Measurements from ENCODE around the gene ZNF195.

- TF ChIP-seq, protein P1, sequence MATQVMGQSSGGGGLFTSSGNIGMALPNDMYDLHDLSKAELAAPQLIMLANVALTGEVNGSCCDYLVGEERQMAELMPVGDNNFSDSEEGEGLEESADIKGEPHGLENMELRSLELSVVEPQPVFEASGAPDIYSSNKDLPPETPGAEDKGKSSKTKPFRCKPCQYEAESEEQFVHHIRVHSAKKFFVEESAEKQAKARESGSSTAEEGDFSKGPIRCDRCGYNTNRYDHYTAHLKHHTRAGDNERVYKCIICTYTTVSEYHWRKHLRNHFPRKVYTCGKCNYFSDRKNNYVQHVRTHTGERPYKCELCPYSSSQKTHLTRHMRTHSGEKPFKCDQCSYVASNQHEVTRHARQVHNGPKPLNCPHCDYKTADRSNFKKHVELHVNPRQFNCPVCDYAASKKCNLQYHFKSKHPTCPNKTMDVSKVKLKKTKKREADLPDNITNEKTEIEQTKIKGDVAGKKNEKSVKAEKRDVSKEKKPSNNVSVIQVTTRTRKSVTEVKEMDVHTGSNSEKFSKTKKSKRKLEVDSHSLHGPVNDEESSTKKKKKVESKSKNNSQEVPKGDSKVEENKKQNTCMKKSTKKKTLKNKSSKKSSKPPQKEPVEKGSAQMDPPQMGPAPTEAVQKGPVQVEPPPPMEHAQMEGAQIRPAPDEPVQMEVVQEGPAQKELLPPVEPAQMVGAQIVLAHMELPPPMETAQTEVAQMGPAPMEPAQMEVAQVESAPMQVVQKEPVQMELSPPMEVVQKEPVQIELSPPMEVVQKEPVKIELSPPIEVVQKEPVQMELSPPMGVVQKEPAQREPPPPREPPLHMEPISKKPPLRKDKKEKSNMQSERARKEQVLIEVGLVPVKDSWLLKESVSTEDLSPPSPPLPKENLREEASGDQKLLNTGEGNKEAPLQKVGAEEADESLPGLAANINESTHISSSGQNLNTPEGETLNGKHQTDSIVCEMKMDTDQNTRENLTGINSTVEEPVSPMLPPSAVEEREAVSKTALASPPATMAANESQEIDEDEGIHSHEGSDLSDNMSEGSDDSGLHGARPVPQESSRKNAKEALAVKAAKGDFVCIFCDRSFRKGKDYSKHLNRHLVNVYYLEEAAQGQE (IDR thresholded peaks at IDR 0.05; ENCODE audit: insufficient read depth in 1 of 2, low read depth in 2 of 2, low read length in 2 of 2) = no peak
- TF ChIP-seq FOXP2 (optimal IDR thresholded peaks at IDR 0.05; ENCODE audit: borderline replicate concordance, extremely low read depth, extremely low read length, insufficient read depth) = no peak
- no peak for TF ChIP-seq TAF1 (IDR thresholded peaks at IDR 0.05; ENCODE audit: borderline replicate concordance, insufficient read depth, low read length)
- no peak for TF ChIP-seq POLR2AphosphoS5 (IDR thresholded peaks at IDR 0.05; ENCODE audit: low read depth, low read length)
- no peak for TF ChIP-seq SIN3A (IDR thresholded peaks at IDR 0.05; ENCODE audit: borderline replicate concordance, insufficient read depth, low read length)
These were observed 21.6 kb downstream of the ZNF195 start for GRCh38 chr11:3357302-3357701.
